IPS-NIHi11 (cell line): ENCODE measurements around the gene MCTP2.
"Not testable (repeated sequence)": the region's sequence is repeated elsewhere in the genome, so short reads cannot be mapped to it uniquely, and the experiment has no call there.

ENCODE experiments used
- DNase-seq: peaks from one replicate; pipeline ENCODE4 v3.0.0; 2012; ENCODE audit warnings: mixed read lengths, low spot score

The MCTP2 gene

GRCh38 chr15:94236608-94237007, 5.2 kb downstream of the MCTP2 start:
- DNase-seq: no peak

GRCh38 chr15:94237903-94238302, 6.5 kb downstream of the MCTP2 start:
- no peak for DNase-seq

- no peak for DNase-seq
These were observed 7.3 kb downstream of the MCTP2 start for GRCh38 chr15:94238539-94239118.

- no peak for DNase-seq
These were observed 8.1 kb downstream of the MCTP2 start for GRCh38 chr15:94239474-94239873.

GRCh38 chr15:94240480-94240879, 9.1 kb downstream of the MCTP2 start:
- no peak for DNase-seq

- no peak for DNase-seq
These were observed 10.9 kb downstream of the MCTP2 start for GRCh38 chr15:94242257-94242656.

DNA sequence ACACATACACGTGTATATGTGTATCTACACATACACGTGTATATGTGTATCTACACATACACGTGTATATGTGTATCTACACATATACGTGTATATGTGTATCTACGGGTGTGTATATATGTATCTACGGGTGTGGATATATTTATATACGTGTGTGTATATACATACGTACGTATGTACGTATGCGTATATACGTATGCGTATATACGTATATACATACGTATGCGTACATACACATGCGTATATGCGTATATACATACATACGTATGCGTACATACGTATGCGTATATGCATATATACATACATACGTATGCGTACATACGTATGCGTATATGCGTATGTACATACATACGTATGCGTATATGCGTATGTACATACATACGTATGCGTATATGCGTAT, 11.6 kb downstream of the MCTP2 start:
- DNase-seq: not testable (repeated sequence)

DNA sequence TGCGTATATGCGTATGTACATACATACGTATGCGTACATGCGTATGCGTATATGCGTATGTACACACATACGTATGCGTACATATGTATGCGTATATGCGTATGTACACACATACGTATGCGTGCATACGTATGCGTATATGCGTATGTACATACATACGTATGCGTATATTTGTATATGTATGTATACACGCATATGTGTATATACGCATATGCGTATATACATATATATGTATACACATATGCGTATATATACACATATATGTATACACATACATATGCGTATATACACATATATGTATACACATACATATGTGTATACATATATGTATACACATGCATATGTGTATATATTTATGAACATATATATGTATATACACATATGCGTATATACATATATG, 12.1 kb downstream of the MCTP2 start:
- DNase-seq: no peak

DNA sequence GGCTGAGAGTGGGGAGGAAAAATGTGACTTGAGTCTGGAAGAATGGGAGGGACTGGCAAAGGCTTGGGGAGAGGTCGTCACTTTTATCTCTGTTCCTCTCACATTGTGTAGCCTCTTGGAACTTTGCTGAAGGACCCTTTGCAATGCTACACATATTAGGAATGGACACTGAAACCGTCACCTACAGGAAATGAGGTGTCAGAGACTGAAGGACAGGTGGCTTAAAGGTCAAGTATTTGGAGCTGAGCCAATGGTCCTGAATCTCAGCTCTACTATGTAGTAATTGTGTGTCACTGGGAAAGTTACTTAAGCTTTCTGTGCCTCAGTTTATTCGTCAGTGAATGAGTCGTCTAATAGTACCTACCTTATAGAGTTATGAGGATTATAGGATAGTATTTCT, 14.7 kb downstream of the MCTP2 start:
- DNase-seq: no peak

DNA sequence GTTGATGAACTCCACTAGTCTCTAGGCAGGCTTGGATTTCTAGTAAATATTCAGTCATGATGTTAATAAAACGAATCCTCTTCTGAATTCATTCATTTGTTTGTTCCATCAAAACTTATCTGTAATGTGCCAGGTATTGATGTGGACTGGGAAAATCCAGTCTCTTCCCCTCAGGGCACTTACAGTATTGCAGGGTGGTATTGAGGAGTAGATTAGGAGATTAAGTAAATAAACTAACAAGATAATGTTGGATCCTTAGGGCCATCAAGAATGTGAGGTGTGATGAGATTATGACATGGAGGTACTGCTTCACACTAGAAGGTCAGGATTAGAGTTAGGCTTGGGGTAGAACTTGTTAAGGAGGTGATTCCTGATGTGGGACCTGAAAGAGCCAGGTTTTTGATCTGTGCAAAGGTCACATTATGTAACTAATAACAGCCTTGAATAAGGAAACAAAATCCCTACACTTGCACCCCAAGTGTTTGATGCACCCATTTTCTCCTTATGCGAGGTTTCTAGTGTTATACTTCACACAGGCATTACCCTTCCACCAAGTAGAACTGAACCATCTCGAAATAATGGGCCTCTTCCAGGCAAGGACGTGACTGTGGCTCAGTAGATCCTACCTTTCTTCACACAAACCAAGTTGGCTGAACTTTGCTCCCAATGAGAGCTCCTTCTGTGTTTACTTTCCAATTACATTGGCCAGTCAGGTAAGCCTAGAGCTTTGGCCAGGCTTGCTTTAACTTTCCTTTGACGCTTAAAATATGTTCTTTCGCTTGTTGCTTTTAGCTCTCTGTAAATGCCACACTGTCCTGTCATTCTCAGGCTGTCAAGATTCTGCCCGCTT, 16.7 kb downstream of the MCTP2 start:
- DNase-seq: no peak

DNA sequence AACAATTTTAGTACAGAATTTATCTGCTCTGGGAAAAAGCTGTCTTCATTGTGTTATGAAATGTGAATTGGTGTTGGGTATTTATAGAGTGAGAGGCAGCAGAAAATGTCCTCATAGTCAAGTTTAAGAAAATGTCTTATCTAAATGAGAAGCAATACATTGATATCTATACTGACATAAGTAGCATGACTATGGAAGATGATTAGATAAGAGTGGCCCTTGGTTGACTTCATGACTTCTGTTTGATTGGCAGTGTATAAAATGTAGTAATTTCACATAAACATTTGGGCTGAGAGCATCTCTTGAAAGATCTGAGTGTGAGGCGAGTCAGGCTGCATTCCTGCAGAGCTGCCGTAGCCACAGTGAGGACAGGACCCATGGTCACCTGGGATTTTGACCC, 19.4 kb downstream of the MCTP2 start:
- DNase-seq: no peak

GRCh38 chr15:94252223-94252766, 20.9 kb downstream of the MCTP2 start:
- DNase-seq: no peak

GRCh38 chr15:94252906-94253491, 21.6 kb downstream of the MCTP2 start:
- no peak for DNase-seq

- DNase-seq: no peak
These were observed 22.4 kb downstream of the MCTP2 start for GRCh38 chr15:94253742-94254141.

DNA sequence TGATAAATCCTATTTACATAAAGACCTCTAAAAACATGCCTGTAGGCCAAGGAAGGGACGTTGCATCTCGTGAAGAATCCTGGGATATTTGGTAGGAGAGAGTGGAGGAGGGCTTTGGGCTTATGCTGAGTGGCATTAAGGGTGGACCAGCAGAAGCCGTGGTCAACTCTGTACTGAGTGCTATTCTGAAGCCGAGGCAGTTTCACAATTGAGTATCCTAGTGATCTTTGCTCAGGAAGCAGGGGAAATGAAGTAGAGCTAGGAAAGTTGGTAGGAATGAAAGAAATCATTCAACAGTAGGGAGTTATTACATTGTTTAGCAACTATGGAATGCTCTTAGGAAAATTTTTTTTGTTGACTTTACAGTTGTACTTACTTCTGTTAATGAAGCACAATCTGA, 24.2 kb downstream of the MCTP2 start:
- DNase-seq: no peak

DNA sequence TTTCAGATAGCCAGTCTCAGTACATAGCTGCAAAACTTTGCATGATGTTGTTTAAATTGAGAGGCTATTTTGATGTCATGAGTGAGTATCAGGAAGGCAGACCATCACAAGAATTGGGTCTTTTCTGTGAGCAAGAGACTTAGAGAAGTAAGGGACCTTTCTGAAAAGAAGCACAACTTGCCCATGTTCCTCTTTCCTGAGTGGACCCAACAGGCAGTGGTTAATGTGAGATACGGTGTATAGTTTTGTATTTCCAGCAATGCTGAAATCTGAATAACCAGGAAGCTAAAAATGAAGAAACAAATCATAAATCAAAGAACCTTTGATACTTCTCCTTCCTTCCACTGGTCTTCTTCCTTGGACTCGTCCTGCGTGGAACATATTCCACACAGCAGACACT, 25.1 kb downstream of the MCTP2 start:
- no peak for DNase-seq

DNA sequence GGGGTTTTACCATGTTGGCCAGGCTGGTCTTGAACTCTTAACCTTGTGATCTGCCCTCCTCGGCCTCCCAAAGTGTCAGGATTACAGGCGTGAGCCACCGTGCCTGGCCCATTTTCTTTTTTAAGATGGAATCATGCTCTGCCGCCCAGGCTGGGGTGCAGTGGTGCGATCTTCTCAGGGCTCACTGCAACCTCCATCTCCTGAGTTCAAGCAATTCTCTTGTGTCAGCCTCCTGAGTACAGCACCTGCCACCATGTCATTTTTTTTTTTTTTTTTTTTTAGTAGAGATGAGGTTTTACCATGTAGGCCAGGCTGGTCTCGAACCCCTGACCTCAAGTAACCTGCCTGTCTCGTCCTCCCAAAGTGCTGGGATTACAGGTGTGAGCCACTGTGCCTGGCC, 26.4 kb downstream of the MCTP2 start:
- not testable (repeated sequence) for DNase-seq

DNA sequence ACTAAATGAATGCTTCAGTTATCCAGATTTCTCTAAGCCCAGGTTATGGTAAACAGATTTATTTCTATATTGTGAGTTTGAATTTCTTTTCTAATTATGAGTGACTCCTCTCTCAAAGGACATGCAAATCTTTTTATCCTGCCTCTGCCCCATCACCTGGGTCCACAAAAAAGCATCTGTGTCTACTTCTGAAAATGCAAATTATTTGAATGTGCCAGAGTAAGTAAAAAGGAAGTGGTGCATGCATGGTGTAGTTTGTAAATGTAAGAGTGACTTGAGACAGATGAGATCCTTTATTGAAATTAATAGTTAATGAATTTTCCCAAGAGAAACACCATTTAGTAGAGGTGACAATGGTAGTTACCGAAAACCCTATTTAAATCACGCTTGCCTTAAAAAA, 26.9 kb downstream of the MCTP2 start:
- DNase-seq: no peak

DNA sequence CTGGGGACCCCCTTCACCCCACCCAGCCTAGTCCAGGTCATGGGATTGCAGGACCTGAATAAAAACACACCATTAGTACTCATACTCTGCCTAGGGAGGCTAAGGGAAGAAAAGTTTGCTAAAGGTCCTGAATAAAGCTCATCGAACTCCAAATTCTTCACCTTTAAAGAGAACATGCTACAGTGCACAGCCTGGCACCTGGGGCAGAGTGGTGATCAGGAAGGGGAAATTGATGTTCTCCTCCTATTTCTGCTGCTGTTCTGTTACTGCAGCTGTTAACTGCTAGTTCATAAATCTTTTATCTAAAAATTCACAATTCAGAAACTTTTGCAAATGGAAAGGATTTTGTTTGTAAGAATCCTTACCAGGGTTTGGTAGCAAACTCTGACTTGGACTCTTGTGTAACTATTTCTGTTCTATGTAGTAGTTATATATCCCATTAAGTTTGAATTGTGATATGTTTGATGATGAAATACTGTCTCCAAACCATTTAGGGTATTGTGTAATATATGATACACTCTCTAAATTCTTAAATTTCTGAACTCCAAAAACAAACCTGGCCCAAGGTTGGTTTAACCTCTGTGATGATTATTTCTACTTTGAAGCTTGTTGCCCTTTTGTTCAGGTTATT, 27.9 kb downstream of the MCTP2 start:
- DNase-seq: no peak

DNA sequence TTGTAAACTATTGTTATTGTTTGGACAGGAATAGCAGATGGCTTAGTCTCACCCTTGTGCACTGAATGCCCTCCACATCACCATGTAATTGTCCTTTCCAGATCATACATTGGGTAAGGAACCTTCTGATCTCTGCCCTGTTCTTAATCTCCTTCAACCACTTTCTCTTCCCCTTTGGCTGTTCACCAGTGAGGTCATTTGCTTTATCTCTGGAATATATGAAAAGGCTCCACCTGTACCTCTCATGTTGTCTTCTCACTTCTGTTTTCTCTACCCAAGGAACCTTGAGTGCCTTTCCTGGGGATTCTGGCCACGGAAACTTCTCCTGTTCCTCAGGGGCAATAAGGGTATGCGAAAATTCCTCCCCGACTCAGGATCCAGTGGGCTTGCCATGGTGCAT, 28.5 kb downstream of the MCTP2 start:
- DNase-seq: no peak

GRCh38 chr15:94262201-94262600, 30.8 kb downstream of the MCTP2 start:
- DNase-seq: no peak
